Gastrocnemius medialis (tissue), 4 donors: ENCODE results near the gene GNG3. TPM values are rescaled to one million over a fixed set of nuclear protein-coding genes. Genes with fewer than 3 reads are reported as not detected.
"Not testable (repeated sequence)": the region's sequence is repeated elsewhere in the genome, so short reads cannot be mapped to it uniquely, and the experiment has no call there.

Experiments
- ATAC-seq, 2 donors: fragments of 150-250 bp; one replicate each; pipeline ENCODE4 v1.9.1; 2016
- DNase-seq, 2 donors: peaks; one replicate each; pipeline ENCODE4 v3.0.0-alpha.2; 2019
- H3K27ac ChIP-seq, 4 donors: fragments of 200-600 bp; sonication (generic); 1 replicate in 1 of 4; 2 replicates in 3 of 4; pipeline ENCODE4 v1.5.1; 2016 to 2018; ENCODE audit warnings: mild to moderate bottlenecking in 2 of 4, moderate library complexity in 1 of 4
- H3K27me3 ChIP-seq, 3 donors: fragments of 200-600 bp; sonication (generic) in 2 of 3; 1 replicate in 1 of 3; 2 replicates in 2 of 3; pipeline versions ENCODE4 v1.5.1 to v1.6.0; 2016 to 2019; ENCODE audit warnings: mild to moderate bottlenecking in 1 of 3, moderate library complexity in 1 of 3
- H3K36me3 ChIP-seq, 2 donors: fragments of 200-600 bp; sonication (generic) in 1 of 2; one replicate each; pipeline ENCODE4 v1.5.1; 2017 to 2018
- H3K4me1 ChIP-seq, 2 donors: fragments of 200-600 bp; sonication (generic) in 1 of 2; one replicate each; pipeline ENCODE4 v1.5.1; 2016 to 2017; ENCODE audit warnings: mild to moderate bottlenecking in 2 of 2
- H3K4me3 ChIP-seq, 4 donors: fragments of 200-600 bp; sonication (generic) in 3 of 4; 1 replicate in 1 of 4; 2 replicates in 3 of 4; pipeline ENCODE4 v1.5.1; 2016 to 2019; ENCODE audit warnings: mild to moderate bottlenecking in 2 of 4
- H3K9me3 ChIP-seq, 3 donors: fragments of 200-600 bp; sonication (generic) in 2 of 3; 1 replicate in 1 of 3; 2 replicates in 2 of 3; pipeline ENCODE4 v1.5.1; 2016 to 2019
- CTCF ChIP-seq, 5 experiments: fragments of 450-650 bp in 3 of 5; fragments of 200-600 bp in 2 of 5; sonication (generic) in 2 of 5; IDR thresholded peaks in 4 of 5; conservative IDR thresholded peaks in 1 of 5; 1 replicate in 4 of 5; 2 replicates in 1 of 5; pipeline ENCODE4 v1.5.1; 2016 to 2019; ENCODE audit warnings: antibody characterized with exemption in 5 of 5, mild to moderate bottlenecking in 3 of 5, moderate library complexity in 3 of 5
- POLR2A ChIP-seq, 2 donors: fragments of 450-650 bp; IDR thresholded peaks; one replicate each; pipeline ENCODE4 v1.6.1; 2017; ENCODE audit warnings: antibody characterized with exemption in 2 of 2, mild to moderate bottlenecking in 2 of 2, moderate library complexity in 2 of 2
- in situ Hi-C, 4 donors: fragments of 200-750 bp; cut with MboI; loops; one replicate each; pipeline versions ENCODE4 v1.15.0 to v1.8.0; 2017; ENCODE audit warnings: low sequenced_read_pairs in 4 of 4
- intact Hi-C: fragments of 100-400 bp; cut with DNase I; formaldehyde crosslinking; loops from one replicate; pipeline ENCODE4 v1.15.1; 2023; ENCODE audit warnings: low total_unique reads
- total RNA-seq, 4 donors: library from RNA; depleted of rRNA; stranded (reverse); fragments of >200 nt; gene quantifications; one replicate each; pipeline versions ENCODE4 v1.1.0 to v1.2.3, GENCODE V29; 2016

Gene GNG3
- total RNA-seq, 4 donors from 2014 or later, result not detected

GRCh38 chr11:62671608-62672389 is 35.7 kb upstream of the GNG3 start, which contains the start of the genes LBHD1 and UQCC3:
TSS of gene LBHD1 (minus strand) at chr11:62672267. CDS start at chr11:62670031, 2,236 bp downstream.
TSS of gene UQCC3 (plus strand) at chr11:62671673. CDS start at chr11:62671746, 73 bp downstream.
- peak within 1 kb of the TSS; percentile 78 to 91 (median 88) for H3K27ac ChIP-seq
- peak; percentile 64 to 73 for DNase-seq
- H3K4me3 ChIP-seq, result peak within 1 kb of the TSS; percentile 67 to 91 (median 81)
- in situ Hi-C loops (no loop called here), intact Hi-C loops (no loop called here)
- no peaks in the 10 kb centered on the region for H3K27me3 ChIP-seq
- peaks cover 40 to 55% of the 10 kb centered on the region in 2 donors for H3K4me1 ChIP-seq
- peaks cover 0 to 32% of the 10 kb centered on the region in 2 donors for H3K36me3 ChIP-seq
- H3K9me3 ChIP-seq, result no peaks in the 10 kb centered on the region
- ATAC-seq, result peak; percentile 82 to 87
- TF ChIP-seq POLR2A (IDR thresholded peaks at IDR 0.05) (peak; percentile 53 to 64), CTCF (IDR thresholded peaks at IDR 0.05 in 4 of 5, conservative IDR thresholded peaks at IDR 0.05 in 1 of 5) (no peak)

GRCh38 chr11:62673196-62673525 is 34.3 kb upstream of the GNG3 start:
- no peaks in the 10 kb centered on the region for H3K9me3 ChIP-seq
- TF ChIP-seq CTCF (IDR thresholded peaks at IDR 0.05 in 4 of 5, conservative IDR thresholded peaks at IDR 0.05 in 1 of 5), result no peak
- in situ Hi-C loops, result no loop called here
- peaks cover 40 to 56% of the 10 kb centered on the region in 2 donors for H3K4me1 ChIP-seq
- intact Hi-C loops, result no loop called here
- peak overlapping the region; percentile 78 to 91 (median 88) for H3K27ac ChIP-seq
- H3K36me3 ChIP-seq, result peaks cover 0 to 36% of the 10 kb centered on the region in 2 donors
- peak overlapping the region in 1 of 4 donors; percentile 83 for H3K4me3 ChIP-seq
- H3K27me3 ChIP-seq, result no peaks in the 10 kb centered on the region
- no peak for DNase-seq
- no peak for ATAC-seq

GRCh38 chr11:62675415-62675814 is 32.1 kb upstream of the GNG3 start:
- intact Hi-C loops (loop anchor here (5.0 kb wide), 1 partner anchor 73 kb away; the partner anchor contains the start of gene MTA2), in situ Hi-C loops (loop anchor here in 2 of 4 donors (25.0 kb wide), 1 partner anchor 288 kb away; no protein-coding TSS in a partner anchor)
- not testable (repeated sequence) for H3K4me3 ChIP-seq, H3K9me3 ChIP-seq, H3K27me3 ChIP-seq, DNase-seq, ATAC-seq
- H3K27ac ChIP-seq, result peak overlapping the region in 1 of 4 donors; percentile 97
- H3K4me1 ChIP-seq, result peaks cover 41 to 57% of the 10 kb centered on the region in 2 donors
- H3K36me3 ChIP-seq, result peaks cover 0 to 36% of the 10 kb centered on the region in 2 donors

GRCh38 chr11:62676698-62677097 is 30.8 kb upstream of the GNG3 start:
- Histone ChIP-seq H3K4me1 (peaks cover 35 to 58% of the 10 kb centered on the region in 2 donors), H3K27ac (peak overlapping the region; percentile 88 to 97 (median 94)), H3K4me3 (peak overlapping the region in 3 of 4 donors; percentile 33 to 94 (median 91)), H3K9me3 (no peaks in the 10 kb centered on the region), H3K27me3 (no peaks in the 10 kb centered on the region), H3K36me3 (peaks cover 0 to 36% of the 10 kb centered on the region in 2 donors)
- DNase-seq (peak in 1 of 2 donors; percentile 38), ATAC-seq (no peak)
- TF ChIP-seq CTCF (IDR thresholded peaks at IDR 0.05 in 4 of 5, conservative IDR thresholded peaks at IDR 0.05 in 1 of 5) (no peak), POLR2A (IDR thresholded peaks at IDR 0.05) (no peak)
- in situ Hi-C loops, result loop anchor here in 2 of 4 donors (25.0 kb wide), 1 partner anchor 289 kb away; no protein-coding TSS in a partner anchor
- intact Hi-C loops, result loop anchor here (5.0 kb wide), 1 partner anchor 74 kb away; the partner anchor contains the start of gene MTA2

- no peak for DNase-seq
- H3K4me1 ChIP-seq, result peaks cover 34 to 58% of the 10 kb centered on the region in 2 donors
- in situ Hi-C loops (loop anchor here in 2 of 4 donors (25.0 kb wide), 1 partner anchor 290 kb away; no protein-coding TSS in a partner anchor), intact Hi-C loops (loop anchor here (5.0 kb wide), 1 partner anchor 75 kb away; the partner anchor contains the start of gene MTA2)
- peak overlapping the region; percentile 88 to 97 (median 94) for H3K27ac ChIP-seq
- peaks cover 0 to 36% of the 10 kb centered on the region in 2 donors for H3K36me3 ChIP-seq
- TF ChIP-seq CTCF (IDR thresholded peaks at IDR 0.05 in 4 of 5, conservative IDR thresholded peaks at IDR 0.05 in 1 of 5) (no peak), POLR2A (IDR thresholded peaks at IDR 0.05) (no peak)
- H3K27me3 ChIP-seq, result no peaks in the 10 kb centered on the region
- H3K4me3 ChIP-seq, result peak overlapping the region; percentile 91 to 98 (median 93)
- ATAC-seq, result peak; percentile 51 to 53
- H3K9me3 ChIP-seq, result no peaks in the 10 kb centered on the region
Measured at GRCh38 chr11:62677156-62677555, 30.3 kb upstream of the GNG3 start.
